ENCODE results near the gene GPR171.
"Not testable (repeated sequence)": the region's sequence is repeated elsewhere in the genome, so short reads cannot be mapped to it uniquely, and the experiment has no call there.

- TF ChIP-seq, protein P1, sequence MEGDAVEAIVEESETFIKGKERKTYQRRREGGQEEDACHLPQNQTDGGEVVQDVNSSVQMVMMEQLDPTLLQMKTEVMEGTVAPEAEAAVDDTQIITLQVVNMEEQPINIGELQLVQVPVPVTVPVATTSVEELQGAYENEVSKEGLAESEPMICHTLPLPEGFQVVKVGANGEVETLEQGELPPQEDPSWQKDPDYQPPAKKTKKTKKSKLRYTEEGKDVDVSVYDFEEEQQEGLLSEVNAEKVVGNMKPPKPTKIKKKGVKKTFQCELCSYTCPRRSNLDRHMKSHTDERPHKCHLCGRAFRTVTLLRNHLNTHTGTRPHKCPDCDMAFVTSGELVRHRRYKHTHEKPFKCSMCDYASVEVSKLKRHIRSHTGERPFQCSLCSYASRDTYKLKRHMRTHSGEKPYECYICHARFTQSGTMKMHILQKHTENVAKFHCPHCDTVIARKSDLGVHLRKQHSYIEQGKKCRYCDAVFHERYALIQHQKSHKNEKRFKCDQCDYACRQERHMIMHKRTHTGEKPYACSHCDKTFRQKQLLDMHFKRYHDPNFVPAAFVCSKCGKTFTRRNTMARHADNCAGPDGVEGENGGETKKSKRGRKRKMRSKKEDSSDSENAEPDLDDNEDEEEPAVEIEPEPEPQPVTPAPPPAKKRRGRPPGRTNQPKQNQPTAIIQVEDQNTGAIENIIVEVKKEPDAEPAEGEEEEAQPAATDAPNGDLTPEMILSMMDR (conservative IDR thresholded peaks at IDR 0.05; ENCODE audit: low read length), result not testable (repeated sequence)
- TF ChIP-seq EZH2phosphoT487 (IDR thresholded peaks at IDR 0.05; ENCODE audit: borderline replicate concordance, low read depth, low read length), result not testable (repeated sequence)
These were observed 39.0 kb upstream of the GPR171 start for GRCh38 chr3:151242006-151242405.

Measured in OCI-LY7 (cell line).